ENCODE data around the gene ITGAE.

Gene ITGAE

DNA sequence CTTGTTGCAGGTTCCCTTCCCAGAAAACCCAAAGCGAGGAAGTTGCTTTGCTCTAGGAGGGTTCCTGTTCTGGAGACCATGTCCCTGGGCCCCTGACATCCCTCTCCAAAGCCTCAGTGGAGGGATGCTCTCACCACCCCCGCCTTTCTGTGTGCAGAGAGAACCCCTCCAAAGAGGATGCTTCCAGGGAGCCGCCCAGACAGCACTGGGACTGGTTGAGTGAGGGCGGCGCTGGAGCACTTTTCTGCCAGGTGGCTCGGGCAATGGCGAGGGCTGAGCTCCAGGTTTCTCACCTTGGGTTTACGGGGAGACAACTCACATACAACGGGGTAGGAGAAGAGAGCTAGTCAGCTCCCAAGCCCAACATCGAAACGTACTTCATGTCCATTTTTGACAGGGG is 125.1 kb downstream of the ITGAE start:
- H3K4me3 ChIP-seq (ENCODE audit: low read depth in 1 of 2, low read length in 2 of 2) = no peak overlapping the region
- H3K9me3 ChIP-seq (ENCODE audit: control insufficient read depth in 1 of 2, low read length in 2 of 2) = no peaks in the 10 kb centered on the region
- H3K36me3 ChIP-seq (ENCODE audit: control insufficient read depth in 1 of 2, insufficient read depth in 2 of 2, low read length in 2 of 2) = peaks cover 0 to 4% of the 10 kb centered on the region in 2 donors
- H3K27ac ChIP-seq (ENCODE audit: low read length) = no peak overlapping the region
- no peaks in the 10 kb centered on the region for H3K27me3 ChIP-seq (ENCODE audit: low read depth, low read length)
- H3K4me1 ChIP-seq (ENCODE audit: control insufficient read depth in 1 of 2, insufficient read depth in 2 of 2, low read length in 2 of 2) = no peaks in the 10 kb centered on the region

DNA sequence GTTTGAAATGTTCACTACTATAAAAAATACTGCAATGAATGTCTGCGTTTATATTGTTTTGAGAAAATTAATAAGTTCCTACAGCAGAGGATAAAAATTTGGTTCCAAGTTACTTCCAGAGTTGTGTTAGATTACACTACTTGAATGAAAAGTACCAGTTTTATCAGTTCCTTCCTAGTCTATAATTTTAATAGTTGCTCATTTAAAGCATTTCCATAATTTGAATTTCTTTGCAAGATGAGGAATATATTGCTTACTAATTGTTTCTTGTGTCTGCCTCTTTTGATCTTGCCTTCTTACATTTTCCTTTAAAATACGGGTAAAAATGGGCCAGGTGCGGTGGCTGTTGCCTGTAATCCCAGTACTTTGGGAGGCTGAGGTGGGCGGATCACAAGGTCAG is 128.4 kb downstream of the ITGAE start:
- H3K4me1 ChIP-seq (ENCODE audit: control insufficient read depth in 1 of 2, insufficient read depth in 2 of 2, low read length in 2 of 2) = peaks cover 0 to 13% of the 10 kb centered on the region in 2 donors
- H3K27me3 ChIP-seq (ENCODE audit: low read depth, low read length) = no peaks in the 10 kb centered on the region
- H3K36me3 ChIP-seq (ENCODE audit: control insufficient read depth in 1 of 2, insufficient read depth in 2 of 2, low read length in 2 of 2) = peaks cover 3 to 4% of the 10 kb centered on the region in 2 donors
- H3K4me3 ChIP-seq (ENCODE audit: low read depth in 1 of 2, low read length in 2 of 2) = no peak overlapping the region
- no peaks in the 10 kb centered on the region for H3K9me3 ChIP-seq (ENCODE audit: control insufficient read depth in 1 of 2, low read length in 2 of 2)
- no peak overlapping the region for H3K27ac ChIP-seq (ENCODE audit: low read length)

DNA sequence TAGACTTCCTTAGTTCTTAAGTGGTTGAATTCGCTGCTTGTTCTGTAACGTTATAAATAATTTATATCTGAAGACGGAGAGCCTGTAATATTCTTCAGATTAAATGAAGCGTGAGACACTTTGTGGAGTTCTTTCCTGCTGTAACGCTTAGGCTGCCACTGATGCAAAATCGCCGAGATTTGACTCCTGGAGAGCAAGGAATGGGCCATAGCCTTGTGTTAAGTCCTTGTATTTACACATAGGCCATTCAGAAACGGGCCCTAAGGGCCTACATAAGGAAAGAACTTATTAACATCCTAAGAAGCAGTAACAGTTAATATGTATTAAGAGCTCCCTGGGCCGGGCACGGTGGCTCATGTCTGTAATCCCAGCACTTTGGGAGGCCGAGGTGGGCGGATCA is 131.4 kb downstream of the ITGAE start:
- Histone ChIP-seq H3K27ac (ENCODE audit: low read length) (peak overlapping the region; percentile 86), H3K36me3 (ENCODE audit: control insufficient read depth in 1 of 2, insufficient read depth in 2 of 2, low read length in 2 of 2) (peaks cover 4 to 7% of the 10 kb centered on the region in 2 donors), H3K9me3 (ENCODE audit: control insufficient read depth in 1 of 2, low read length in 2 of 2) (no peaks in the 10 kb centered on the region), H3K4me3 (ENCODE audit: low read depth in 1 of 2, low read length in 2 of 2) (peak overlapping the region; percentile 74 to 94), H3K27me3 (ENCODE audit: low read depth, low read length) (no peaks in the 10 kb centered on the region), H3K4me1 (ENCODE audit: control insufficient read depth in 1 of 2, insufficient read depth in 2 of 2, low read length in 2 of 2) (peaks cover 5 to 30% of the 10 kb centered on the region in 2 donors)

DNA sequence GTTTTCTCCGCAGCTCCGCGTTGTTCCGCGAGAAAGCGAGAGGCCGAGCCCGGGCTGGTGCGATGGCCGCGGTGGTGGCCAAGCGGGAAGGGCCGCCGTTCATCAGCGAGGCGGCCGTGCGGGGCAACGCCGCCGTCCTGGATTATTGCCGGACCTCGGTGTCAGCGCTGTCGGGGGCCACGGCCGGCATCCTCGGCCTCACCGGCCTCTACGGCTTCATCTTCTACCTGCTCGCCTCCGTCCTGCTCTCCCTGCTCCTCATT is 132.0 kb downstream of the ITGAE start:
- peaks cover 7 to 13% of the 10 kb centered on the region in 2 donors for H3K36me3 ChIP-seq (ENCODE audit: control insufficient read depth in 1 of 2, insufficient read depth in 2 of 2, low read length in 2 of 2)
- no peaks in the 10 kb centered on the region for H3K9me3 ChIP-seq (ENCODE audit: control insufficient read depth in 1 of 2, low read length in 2 of 2)
- no peaks in the 10 kb centered on the region for H3K27me3 ChIP-seq (ENCODE audit: low read depth, low read length)
- H3K27ac ChIP-seq (ENCODE audit: low read length) = peak overlapping the region; percentile 86
- peak overlapping the region; percentile 74 to 94 for H3K4me3 ChIP-seq (ENCODE audit: low read depth in 1 of 2, low read length in 2 of 2)
- H3K4me1 ChIP-seq (ENCODE audit: control insufficient read depth in 1 of 2, insufficient read depth in 2 of 2, low read length in 2 of 2) = peaks cover 5 to 30% of the 10 kb centered on the region in 2 donors

DNA sequence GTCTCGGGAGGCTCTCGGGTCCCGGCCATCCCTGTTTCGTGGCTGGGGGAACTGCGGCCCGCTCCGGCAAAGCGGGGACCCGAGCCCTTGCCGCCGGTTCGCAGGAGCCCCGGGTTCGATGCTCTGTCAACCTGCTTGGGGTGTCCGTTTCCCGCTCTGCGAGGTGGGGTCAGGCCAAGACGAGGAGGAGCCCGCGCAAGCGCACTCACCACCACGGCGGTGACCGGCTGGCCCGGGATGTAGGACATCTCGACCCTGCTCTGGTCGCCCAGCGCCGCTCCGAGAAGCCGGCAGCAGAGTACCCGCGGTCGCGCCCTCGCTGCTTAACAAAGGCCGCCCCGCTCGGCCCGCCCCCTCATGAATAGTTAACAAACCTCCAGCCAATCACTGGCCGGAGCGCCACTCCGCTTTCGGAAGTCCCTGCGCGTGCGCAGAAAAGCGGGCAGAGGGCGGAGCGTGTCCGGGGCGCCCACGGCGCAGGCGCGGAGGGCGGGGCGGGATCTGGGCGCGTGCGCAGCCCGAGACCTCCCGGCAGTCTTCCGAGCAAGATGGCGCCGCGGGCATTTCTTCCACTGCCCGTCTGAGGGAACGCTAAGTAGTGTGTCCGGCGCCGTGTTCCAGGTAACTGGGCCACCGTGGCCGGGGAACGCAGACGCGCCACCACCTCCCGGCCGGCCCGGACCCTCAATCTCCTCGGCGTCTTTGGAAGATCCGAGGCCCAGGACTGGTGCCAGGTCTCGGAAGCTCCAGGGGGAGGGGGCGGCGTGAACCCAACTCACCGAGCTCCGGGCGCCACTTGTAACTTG is 132.5 kb downstream of the ITGAE start, which contains the start of the genes EMC6 and TAX1BP3:
EMC6 (plus strand) TSS at position 534 of the 806 bp plus-strand sequence. CDS start 335 bp downstream, outside the sequence.
TAX1BP3 (minus strand) TSS at position 300 of the 806 bp plus-strand sequence; CDS start at position 248, 52 bp downstream.
- Histone ChIP-seq H3K9me3 (ENCODE audit: control insufficient read depth in 1 of 2, low read length in 2 of 2) (no peaks in the 10 kb centered on the region), H3K27me3 (ENCODE audit: low read depth, low read length) (no peaks in the 10 kb centered on the region), H3K36me3 (ENCODE audit: control insufficient read depth in 1 of 2, insufficient read depth in 2 of 2, low read length in 2 of 2) (peaks cover 11 to 18% of the 10 kb centered on the region in 2 donors), H3K27ac (ENCODE audit: low read length) (peak within 1 kb of the TSS; percentile 86), H3K4me1 (ENCODE audit: control insufficient read depth in 1 of 2, insufficient read depth in 2 of 2, low read length in 2 of 2) (peaks cover 5 to 30% of the 10 kb centered on the region in 2 donors), H3K4me3 (ENCODE audit: low read depth in 1 of 2, low read length in 2 of 2) (peak within 1 kb of the TSS; percentile 76 to 94)

DNA sequence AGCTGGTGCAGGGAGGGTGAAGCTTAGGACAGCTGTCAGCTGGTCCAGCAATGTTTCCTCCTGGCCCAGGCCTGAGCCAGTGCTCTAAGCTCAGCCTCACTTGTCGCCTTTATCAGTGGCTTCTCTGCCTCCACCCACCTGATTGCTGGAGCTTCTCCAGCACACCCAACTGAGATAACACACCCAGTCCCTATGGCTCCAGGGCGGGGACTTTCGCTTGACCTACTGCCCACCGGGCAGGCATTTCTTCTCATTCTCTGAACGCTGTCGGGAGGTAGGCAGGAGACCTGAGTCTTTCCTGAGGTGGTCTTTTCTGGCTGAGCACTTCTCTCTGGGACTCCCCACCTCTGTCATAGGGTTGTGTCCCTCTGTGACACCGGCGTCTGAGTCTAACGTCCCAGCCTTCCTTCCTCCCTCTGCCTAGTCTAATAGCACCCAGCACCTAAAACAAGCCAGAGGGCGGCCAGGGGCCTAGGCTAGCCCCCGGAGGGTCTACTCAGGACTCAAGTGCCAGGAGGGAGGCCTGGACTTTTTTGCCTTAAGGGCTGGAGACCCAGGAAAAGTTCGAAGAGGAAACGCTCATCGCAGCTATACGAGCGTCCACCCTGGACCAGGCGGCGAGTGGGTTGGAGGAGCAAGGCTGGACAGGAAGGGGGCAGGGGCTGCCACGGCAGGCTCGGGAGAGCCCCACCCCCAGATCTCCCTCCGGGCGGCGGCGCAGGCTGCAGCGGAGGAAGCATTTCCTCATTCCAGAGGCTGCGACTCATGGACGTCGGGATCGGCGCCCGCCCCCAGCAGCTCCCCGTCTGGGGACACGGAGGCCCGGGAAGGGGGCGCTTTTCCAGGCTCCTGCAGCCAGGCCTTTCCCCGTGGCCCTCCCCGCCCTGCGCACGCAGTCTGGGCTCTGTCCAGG is 133.4 kb downstream of the ITGAE start:
- Histone ChIP-seq H3K4me1 (ENCODE audit: control insufficient read depth in 1 of 2, insufficient read depth in 2 of 2, low read length in 2 of 2) (peaks cover 5 to 30% of the 10 kb centered on the region in 2 donors), H3K27me3 (ENCODE audit: low read depth, low read length) (no peaks in the 10 kb centered on the region), H3K4me3 (ENCODE audit: low read depth in 1 of 2, low read length in 2 of 2) (peak overlapping the region; percentile 76 to 94), H3K27ac (ENCODE audit: low read length) (peak overlapping the region; percentile 86), H3K36me3 (ENCODE audit: control insufficient read depth in 1 of 2, insufficient read depth in 2 of 2, low read length in 2 of 2) (peaks cover 11 to 24% of the 10 kb centered on the region in 2 donors), H3K9me3 (ENCODE audit: control insufficient read depth in 1 of 2, low read length in 2 of 2) (no peaks in the 10 kb centered on the region)

DNA sequence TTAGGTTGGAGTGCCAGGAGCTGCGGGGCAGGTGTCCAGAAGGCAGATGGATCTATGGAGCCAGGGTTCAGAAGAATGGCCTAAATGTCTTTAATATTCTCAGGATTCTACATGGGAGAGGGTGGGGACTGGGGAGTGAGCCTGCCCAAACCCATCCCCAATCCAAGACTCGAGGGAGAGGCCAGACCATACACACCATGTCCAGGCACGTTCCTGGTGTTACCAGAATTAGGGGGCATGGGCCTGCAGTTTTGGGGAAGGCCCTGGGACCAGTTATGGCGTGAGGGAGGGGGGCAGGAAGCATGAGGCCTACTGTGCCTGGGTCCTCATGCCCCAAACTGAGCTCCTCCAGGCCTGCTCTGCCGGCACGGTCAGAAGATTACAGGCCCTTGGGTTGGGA is 134.5 kb downstream of the ITGAE start:
- peaks cover 5 to 30% of the 10 kb centered on the region in 2 donors for H3K4me1 ChIP-seq (ENCODE audit: control insufficient read depth in 1 of 2, insufficient read depth in 2 of 2, low read length in 2 of 2)
- H3K36me3 ChIP-seq (ENCODE audit: control insufficient read depth in 1 of 2, insufficient read depth in 2 of 2, low read length in 2 of 2) = peaks cover 7 to 32% of the 10 kb centered on the region in 2 donors
- no peak overlapping the region for H3K27ac ChIP-seq (ENCODE audit: low read length)
- no peak overlapping the region for H3K4me3 ChIP-seq (ENCODE audit: low read depth in 1 of 2, low read length in 2 of 2)
- no peaks in the 10 kb centered on the region for H3K9me3 ChIP-seq (ENCODE audit: control insufficient read depth in 1 of 2, low read length in 2 of 2)
- H3K27me3 ChIP-seq (ENCODE audit: low read depth, low read length) = no peaks in the 10 kb centered on the region

DNA sequence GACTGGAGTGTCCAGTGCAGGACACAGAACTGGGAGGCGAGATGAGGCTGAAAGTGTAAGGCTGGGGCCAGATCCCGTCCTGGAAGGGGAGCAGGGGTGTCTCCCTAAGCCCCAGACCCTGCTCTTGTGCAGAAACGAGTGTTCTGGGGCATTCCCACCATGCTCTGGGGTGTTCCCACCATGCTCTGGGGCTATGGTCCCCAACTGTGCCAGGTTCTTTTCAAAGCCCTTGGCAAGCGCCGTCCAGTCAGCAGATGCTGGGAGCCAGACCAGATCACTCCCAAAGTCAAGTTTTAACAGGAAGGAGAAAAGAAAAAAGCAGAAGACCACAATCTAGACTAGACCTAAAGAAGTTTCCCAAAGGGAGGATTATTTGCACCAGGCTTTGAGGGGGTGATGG is 135.2 kb downstream of the ITGAE start:
- H3K27ac ChIP-seq (ENCODE audit: low read length) = no peak overlapping the region
- no peaks in the 10 kb centered on the region for H3K9me3 ChIP-seq (ENCODE audit: control insufficient read depth in 1 of 2, low read length in 2 of 2)
- peaks cover 7 to 37% of the 10 kb centered on the region in 2 donors for H3K36me3 ChIP-seq (ENCODE audit: control insufficient read depth in 1 of 2, insufficient read depth in 2 of 2, low read length in 2 of 2)
- peaks cover 5 to 30% of the 10 kb centered on the region in 2 donors for H3K4me1 ChIP-seq (ENCODE audit: control insufficient read depth in 1 of 2, insufficient read depth in 2 of 2, low read length in 2 of 2)
- H3K4me3 ChIP-seq (ENCODE audit: low read depth in 1 of 2, low read length in 2 of 2) = no peak overlapping the region
- H3K27me3 ChIP-seq (ENCODE audit: low read depth, low read length) = no peaks in the 10 kb centered on the region
